GM10266 (cell line): ENCODE measurements around the gene TIMM44.

Source experiments
- DNase-seq: peaks from one replicate; pipeline ENCODE4 v3.0.0; 2012; ENCODE audit errors: extremely low spot score
- CTCF ChIP-seq: IDR thresholded peaks from 2 replicates; pipeline ENCODE4 v1.5.1; 2012; ENCODE audit warnings: mild to moderate bottlenecking, low read depth; ENCODE audit not compliant: control insufficient read depth, insufficient read depth; ENCODE audit errors: missing control alignments

The TIMM44 gene

DNA sequence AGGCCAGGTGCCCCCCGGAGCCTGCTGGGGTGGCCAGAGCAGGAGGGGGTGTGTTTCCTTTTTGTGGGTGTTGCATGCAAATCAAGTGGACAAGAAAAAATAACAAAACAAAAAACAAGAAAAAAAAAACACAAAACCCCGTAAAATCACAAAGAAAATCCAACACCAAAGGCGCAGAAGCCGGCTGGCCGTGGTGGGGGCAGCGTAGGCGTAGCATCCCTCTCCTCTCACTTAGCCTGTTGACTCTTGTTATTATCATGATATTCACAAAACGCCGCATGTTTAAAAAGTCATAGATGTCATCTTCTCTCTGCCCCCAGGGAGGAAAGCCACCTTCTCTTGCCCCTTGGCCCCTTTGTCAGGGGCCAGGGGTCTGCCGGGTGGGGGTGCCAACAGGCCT is 29.8 kb downstream of the TIMM44 start:
- no peak for TF ChIP-seq CTCF

GRCh38 chr19:7912697-7913564 is 30.5 kb downstream of the TIMM44 start:
- DNase-seq: no peak
- TF ChIP-seq CTCF: no peak

More for the DNA sequence above, 29.8 kb downstream of the TIMM44 start:
- DNase-seq: no peak

- DNase-seq: no peak
- no peak for TF ChIP-seq CTCF
These were observed 31.2 kb downstream of the TIMM44 start for GRCh38 chr19:7912144-7912696.

DNA sequence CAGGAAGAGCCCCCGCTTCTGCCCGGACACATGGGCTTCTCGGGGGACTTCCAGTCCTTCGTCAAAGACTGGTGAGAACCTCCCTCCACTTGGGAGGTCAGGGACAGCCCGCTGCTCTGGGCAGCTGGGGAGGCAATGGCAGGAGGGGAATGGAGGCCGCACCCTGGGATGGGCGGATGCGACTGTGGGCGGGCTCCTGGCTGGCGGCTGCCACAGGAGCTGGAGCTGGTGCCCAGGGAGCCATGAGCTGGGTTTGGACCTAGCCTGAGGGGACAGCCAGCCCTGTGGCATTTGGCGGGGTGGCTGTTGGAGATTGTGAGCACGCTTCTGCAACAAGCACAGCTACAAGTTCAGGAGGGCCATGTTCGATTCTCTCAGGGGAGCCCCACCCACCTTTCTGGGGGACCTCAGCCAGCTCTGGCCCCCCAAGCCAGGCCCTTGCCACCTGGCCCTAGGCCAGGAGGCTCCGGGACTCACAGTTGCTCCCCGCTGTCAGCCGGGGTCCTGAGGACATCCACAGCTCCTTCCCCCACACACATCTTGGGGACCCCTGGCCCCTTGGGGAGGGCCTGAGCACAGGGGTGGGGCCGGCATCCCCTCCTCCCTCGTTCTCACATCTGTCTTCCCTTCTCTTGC is 31.8 kb downstream of the TIMM44 start:
- no peak for TF ChIP-seq CTCF
- DNase-seq: no peak

DNA sequence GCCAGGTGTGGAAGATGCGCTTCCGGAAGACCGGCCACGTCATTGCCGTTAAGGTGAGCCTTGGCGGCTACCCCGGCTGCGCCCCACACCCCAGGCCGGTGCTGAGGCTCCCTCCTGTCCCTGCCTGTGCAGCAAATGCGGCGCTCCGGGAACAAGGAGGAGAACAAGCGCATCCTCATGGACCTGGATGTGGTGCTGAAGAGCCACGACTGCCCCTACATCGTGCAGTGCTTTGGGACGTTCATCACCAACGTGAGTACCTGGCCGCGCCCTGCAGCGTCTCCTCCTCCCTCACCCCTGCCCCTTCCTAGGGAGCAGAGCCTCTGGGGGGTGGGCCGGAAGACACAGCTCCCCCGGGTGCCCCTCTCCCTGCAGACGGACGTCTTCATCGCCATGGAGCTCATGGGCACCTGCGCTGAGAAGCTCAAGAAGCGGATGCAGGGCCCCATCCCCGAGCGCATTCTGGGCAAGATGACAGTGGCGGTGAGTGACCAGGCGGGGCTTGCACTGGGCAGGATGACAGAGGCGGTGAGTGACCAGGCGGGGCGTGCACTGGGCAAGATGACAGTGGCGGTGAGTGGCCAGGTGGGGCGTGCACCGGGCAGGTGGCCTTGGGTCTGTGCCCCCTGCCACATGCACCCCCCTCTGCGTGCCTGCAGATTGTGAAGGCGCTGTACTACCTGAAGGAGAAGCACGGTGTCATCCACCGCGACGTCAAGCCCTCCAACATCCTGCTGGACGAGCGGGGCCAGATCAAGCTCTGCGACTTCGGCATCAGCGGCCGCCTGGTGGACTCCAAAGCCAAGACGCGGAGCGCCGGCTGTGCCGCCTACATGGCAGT is 32.9 kb downstream of the TIMM44 start:
- no peak for TF ChIP-seq CTCF
- DNase-seq: no peak

DNA sequence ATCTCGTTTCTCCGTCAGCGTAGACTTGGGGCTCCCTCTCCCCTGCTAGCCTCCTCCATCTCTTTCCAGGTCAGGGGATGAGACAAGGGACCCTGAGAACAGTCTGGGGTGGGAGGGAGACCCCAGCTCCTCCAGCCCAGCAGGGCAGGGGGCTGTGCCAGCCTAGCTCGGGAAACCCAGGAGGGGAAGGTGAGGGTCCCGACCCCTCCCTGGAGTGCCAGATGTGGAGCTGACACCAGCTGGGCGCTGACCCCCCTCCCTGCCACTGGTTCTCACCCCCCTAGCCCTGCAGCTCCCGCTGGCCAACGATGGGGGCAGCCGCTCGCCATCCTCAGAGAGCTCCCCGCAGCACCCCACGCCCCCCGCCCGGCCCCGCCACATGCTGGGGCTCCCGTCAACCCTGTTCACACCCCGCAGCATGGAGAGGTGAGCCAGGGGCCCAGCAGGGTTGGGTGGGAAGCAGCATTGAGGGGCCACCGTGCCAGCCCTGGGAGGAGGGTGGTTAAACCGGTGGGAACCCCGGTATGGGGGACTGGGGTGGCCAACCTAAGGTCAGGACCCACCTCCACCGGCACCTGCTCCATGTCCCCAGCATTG is 33.9 kb downstream of the TIMM44 start:
- DNase-seq: no peak
- TF ChIP-seq CTCF: no peak
